Stimulated activated CD4-positive, alpha-beta T cell treated with anti-CD3 and anti-CD28 coated beads, Interleukin-15, amount 100 ng/mL, for 24 hours (primary cell): Measurements from ENCODE around the gene SNURF.
"Not testable (repeated sequence)": the region's sequence is repeated elsewhere in the genome, so short reads cannot be mapped to it uniquely, and the experiment has no call there.

Source experiments
- DNase-seq: peaks from one replicate; pipeline ENCODE4 v3.0.0-alpha.2; 2020

SNURF gene, protein sequence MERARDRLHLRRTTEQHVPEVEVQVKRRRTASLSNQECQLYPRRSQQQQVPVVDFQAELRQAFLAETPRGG

DNA sequence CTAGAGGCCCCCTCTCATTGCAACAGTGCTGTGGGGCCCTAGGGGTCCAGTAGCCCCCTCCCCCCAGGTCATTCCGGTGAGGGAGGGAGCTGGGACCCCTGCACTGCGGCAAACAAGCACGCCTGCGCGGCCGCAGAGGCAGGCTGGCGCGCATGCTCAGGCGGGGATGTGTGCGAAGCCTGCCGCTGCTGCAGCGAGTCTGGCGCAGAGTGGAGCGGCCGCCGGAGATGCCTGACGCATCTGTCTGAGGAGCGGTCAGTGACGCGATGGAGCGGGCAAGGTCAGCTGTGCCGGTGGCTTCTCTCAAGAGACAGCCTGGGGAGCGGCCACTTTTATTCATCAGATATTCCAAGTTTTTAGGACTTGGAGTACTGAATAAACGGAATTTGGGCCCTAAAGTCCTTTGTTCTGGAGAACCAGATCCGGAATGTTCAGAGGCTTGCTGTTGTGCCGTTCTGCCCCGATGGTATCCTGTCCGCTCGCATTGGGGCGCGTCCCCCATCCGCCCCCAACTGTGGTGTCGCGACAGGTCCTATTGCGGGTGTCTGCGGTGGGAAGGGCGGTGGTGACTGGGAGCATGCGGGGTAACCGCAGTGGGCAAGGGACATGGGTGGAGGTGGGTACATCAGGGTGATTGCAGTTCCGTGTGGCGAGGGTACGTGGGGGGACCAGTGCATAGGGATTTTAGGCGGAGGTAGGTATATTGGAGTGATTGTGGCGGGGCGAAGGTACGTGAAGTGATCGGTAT lies at the start of gene SNURF, which contains the start of gene SNRPN:
TSS of gene SNURF (plus strand) at position 205 of the 748 bp plus-strand sequence. CDS start at position 267, 62 bp downstream.
TSS of gene SNRPN (plus strand) at position 205 of the 748 bp plus-strand sequence. CDS start 19,467 bp downstream, outside the sequence.
- peak; percentile 79 for DNase-seq

DNA sequence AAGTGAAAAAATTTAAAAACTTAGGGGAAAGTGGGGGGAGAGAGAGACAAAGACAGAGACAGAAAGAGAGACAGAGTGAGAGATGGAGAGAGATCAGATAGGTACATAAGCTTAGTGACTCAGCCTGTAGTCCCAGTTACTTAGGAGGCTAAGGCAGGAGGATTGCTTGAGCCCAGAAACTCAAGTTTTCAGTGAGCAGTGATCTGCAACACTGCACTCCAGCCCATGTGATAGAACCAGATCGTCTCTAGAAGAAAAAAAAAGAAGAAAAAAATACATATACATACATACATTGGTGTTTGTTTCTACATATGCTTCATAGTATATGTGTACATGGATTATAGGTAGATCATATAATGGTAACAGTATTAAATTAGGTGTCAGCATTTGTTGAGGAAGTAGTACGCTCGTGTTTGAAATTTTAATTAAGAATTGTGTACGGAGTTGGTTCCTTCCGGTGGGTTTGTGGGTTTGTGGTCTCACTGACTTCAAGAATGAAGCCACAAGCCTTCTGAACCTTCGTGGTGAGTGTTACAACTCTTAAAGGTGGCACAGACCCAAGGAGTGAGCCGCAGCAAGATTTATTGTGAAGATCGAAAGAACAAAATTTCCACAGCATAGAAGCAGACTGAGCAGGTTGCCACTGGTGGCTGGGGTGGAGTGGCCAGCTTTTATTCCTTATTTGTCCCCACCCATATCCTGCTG lies 38.3 kb upstream of the SNURF start:
- no peak for DNase-seq

DNA sequence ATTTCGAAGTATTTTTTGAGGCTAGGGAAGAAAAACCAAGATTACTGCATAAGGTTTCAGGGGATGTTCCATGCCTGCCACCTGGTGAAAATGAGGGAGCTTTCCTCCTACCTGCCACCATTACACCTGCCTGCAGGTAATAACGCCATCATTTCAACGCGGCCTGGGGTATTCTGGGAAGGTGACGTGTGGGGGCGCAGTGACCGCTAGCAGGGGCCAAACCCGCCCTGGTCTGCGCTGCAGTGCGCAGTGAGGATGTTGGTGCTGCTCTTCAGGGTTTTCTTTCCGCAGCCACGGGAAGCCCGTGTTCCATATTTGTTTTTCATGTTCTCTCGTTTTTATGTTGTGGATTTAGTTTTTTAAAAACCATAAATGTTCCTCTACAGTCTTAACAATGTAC lies 37.4 kb upstream of the SNURF start:
- no peak for DNase-seq

DNA sequence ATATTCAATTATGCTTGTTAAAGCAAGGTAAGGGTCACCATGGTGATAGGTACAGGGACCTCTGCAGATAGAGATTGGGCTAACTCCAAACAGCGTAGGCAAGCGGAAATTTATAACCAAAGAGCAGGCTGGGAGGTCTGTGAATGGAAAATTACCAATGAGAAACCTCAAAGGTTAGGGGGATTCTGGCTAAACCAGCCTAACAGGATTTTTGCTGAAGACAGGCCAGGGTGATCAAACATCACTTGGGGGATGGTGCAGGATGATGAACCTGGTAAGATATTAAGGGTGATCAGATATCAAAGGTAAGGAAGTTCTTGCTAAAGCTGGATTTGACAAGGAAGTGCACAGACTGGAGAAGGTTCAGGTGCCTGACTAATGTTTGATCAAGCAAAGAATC lies 35.3 kb upstream of the SNURF start:
- DNase-seq: no peak

DNA sequence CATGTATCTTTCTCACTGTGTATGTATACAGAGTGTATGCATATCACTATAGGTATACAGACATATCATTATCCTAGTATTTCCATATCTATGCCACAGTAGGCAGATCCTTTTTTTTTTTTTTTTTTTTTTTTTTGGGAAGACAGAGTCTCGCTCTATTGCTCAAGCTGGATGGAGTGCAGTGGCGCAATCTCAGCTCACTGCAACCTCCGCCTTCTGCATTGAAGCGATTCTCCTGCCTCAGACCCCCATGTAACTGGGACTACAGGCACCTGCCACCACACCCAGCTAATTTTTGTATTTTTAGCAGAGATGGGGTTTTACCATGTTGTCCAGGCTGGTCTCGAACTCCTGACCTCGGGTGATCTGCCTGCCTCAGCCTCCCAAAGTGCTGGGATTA lies 32.0 kb upstream of the SNURF start:
- DNase-seq: not testable (repeated sequence)

DNA sequence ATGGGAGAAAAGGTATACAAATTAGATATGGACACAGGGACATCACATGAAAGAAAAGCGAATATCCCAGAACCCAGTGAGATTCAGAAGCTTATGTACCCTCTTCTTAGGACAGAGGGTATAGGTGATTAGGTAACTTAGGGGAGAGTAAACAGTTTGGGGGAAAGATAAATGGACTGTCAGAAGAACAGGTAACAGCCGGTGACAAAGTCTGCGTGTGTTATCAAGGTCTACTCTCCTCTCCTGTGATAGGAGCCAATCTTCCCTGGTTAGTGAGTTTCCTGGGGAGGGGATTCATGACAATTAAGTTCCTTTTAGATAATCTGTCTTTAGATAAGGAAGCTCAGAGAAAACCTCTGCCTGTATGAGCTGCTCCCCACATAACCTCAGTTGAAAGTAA lies 30.6 kb upstream of the SNURF start:
- DNase-seq: no peak

DNA sequence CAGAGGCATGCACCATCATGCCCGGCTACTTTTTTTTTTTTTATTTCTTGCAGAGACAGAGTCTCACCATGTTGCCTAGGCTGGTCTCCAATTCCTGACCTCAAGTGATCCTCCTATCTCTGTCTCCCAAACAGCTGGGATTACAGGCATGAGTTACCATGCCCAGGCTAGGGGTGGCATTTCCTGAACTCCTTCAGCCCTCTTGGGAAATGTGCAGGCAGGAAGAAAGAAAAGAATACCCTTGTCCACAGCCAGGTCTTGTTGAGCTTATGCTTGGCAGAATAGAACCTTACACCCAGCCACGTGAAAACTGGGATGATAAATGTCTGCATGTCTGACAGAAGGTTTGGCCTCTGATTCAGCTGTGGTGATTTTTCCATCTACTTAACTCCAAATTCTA lies 30.2 kb upstream of the SNURF start:
- no peak for DNase-seq

DNA sequence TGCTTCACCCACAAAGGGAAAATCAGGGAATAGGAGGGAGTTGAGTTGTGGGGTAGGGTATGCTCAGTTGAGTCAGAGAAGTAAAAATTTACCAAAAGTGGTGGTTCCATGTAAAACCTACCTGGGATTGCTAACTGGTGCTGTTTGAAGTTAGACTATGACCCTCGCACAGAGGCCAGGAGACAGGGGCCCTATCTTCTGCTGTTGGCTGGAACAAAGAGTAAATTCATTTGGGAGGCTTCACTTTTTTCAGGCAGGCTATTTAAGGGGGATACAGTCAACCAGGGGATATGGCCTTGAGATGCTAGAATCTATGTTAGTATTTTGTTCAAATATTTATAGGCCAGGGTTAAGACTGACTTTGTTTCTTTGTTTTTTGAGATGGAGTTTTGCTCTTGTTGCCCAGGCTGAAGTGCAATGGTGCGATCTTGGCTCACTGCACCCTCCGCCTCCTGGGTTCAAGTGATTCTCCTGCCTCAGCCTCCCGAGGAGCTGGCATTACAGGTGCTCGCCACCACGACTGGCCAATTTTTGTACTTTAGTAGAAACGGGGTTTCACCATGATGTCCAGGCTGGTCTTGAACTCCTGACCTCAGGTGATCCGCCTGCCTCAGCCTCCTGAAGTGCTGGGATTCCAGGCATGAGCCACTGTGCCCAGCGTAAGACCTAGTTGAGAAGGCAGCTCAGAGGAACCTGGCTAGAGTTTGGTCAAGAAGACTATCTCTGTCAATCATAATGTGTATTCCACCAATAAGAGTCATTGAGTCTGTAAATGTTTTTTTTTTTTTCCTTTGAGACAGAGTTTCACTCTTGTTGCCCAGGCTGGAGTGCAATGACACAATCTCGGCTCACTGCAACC lies 22.7 kb upstream of the SNURF start:
- DNase-seq: not testable (repeated sequence)

DNA sequence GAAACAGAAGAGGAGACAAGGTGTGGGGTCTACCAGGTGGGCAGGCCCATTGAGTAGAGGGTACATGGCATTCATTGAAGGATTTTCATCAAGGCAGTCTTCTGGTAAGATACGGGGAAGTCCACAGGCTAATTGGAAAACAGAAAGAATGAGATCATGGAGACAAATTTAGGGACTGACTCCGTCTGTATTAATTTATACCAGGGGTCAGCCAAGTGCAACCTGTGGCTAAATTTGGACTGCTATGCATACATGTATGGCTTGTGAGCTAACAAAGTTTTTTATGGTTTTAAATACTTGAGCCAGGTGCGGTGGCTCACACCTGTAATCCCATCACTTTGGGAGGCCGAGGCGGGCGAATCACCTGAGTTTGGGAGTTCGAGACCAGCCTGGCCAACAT lies 21.1 kb upstream of the SNURF start:
- no peak for DNase-seq

DNA sequence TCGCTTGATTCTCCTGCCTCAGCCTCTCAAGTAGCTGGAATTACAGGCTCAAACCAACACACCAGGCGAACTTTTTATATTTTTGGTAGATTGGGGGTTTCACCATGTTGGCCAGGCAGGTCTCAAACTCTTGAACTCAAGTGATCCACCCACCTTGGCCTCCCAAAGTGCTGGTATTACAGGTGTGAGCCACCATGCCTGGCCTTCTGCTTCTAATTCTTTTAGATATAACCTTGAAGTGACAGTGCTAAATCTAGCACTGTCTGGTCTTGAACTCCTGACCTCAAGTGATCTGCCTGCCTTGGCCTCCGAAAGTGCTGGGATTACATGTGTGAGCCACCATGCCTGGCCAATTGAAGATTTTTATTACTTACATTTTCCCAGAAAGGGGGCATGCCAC lies 16.6 kb upstream of the SNURF start:
- DNase-seq: not testable (repeated sequence)

DNA sequence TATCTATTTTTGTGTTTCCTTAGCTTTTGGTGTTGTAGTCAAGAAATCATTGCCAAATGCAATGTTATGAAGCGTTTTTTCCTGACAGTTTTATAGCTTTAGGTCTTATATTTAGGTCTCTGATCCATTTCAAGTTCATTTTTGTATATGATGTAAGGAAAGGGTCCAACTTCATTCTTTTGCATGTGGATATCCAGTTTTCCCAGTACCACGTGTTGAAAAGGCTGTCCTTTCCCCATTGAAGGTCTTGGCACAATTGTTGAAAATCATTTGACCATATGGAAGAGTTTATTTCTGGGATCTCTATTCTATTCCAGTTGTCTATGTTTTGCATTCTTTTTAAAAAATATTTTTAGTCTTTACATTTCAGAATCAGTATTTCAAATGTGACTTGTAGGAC lies 14.6 kb upstream of the SNURF start:
- DNase-seq: no peak

DNA sequence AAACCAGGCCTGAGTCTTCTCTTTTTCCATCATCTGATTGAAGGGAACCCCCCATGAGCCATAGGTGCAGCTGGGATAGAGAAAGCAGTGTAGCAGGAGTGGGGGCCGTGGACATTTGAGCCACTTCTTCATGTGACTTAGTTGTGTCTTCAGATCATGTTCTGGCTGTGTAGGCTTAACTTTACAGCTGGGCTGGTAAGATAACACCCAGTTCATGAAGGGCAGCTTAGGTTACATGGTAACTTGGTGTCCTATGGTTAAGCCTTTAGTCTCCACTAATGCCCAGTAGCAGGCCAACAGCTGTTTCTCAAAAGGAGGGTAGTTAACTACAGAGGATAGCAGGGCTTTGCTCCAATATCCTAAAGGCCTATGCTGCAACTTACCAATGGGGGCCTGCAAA lies 11.4 kb upstream of the SNURF start:
- DNase-seq: no peak

DNA sequence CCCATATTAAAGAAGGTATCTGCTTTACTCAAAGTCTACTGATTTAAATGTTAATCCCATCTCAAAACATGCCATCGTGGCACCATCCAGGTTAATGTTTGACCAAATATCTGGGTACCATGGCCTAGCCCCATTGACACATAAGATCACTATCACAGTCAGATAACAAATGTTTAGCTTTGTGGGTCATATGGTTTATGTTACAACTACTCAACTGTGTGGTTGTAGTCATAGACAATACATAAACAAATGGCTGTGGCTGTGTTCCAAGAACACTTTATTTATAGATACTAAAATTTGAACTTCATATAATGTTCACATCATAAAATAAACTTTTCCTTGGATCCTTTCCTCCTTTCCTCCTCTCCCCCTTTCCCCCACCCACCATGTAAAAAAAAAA lies 9.8 kb upstream of the SNURF start:
- DNase-seq: no peak

DNA sequence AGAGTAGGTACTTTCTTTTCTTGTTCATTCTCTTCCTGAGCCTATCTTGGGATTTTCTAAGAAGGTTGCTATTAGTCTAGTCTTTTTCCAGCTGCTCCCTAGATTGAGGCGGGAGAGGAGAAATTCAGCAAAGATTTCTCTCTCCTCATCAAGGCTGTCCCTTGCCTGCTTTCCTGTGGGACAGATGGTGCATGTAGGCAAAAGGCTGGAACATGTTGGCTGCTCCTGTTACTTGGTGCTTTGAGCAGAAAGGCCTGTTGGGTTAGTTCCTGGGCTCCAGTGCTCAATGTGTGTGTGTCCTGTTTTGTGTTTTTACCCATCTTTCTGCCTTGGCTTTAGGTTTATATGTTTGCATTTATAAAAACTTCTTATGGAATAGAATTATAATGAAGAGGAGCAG lies 9.1 kb upstream of the SNURF start:
- no peak for DNase-seq

DNA sequence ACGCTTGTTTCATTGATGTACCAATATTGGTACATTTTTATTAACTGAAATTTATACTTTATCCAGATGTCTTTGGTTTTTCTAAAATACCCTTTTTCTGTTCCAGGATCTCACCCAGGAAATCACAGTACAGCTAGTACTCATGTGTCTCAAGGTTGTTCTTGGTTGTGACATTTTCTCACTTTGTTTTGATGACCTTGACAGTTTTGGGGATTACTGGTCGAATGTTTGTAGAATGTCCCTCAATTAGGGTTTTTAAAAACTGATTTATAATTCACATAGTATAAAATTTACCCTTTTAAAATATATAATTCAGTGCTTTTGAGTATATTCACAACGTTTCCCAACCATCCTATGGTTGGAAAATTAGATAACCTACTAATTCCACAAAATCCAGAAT lies 6.3 kb upstream of the SNURF start:
- no peak for DNase-seq

DNA sequence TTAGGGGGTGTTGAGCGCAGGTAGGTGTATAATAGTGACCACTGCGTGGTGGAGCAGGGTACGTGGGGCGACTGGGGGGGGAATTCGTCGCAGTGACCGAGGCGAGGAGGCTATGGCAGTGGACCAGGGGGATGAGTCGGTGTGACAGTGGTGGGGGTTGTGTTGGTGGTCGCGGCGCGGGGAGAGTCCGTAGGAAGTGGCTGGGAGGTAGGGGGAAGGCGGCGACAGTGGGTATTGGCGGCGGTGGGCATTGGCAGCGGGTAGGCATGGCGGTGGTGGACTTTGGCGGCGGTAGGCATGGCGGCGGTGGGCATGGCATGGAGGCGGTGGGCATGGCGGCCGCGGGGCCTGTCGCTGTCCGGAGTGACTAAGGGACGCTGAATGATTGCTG lies 739 bp downstream of the SNURF start:
- DNase-seq: peak; percentile 6

DNA sequence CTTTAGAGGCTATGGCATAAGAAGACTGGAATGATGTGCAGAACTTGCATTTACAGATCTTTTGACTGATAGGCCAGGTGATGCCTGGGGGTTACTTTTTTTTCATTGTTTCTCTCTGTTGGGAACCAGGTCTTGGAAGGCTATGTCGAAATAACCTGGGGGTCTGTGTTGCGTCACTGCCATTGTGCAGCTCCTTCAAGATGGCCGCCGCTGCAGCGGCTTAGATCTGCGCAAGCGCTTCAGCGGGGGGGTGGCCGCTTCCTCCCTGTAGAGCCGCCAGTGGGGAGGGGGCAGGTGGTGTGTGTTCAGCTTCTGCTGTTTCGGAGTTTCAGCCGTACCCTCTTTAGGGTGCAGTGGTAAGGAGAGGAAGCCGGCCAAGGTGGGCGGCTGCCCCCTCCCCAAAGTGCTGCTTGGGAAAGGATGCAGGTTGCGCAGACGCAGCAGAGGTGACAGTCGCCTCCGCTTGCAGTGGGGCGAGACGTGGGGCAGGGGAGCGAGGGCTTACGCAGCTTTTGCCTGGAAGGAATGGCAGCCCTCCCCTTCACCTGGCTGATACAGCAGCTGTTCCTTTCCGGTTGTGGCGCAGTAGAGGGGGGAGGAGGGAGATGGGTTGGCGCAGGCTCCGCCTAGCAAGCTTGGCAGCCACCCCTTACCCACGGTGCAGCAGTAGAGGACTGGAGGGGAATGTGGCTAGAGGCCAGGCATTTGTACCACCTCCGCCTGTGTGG lies 1.5 kb downstream of the SNURF start:
- DNase-seq: peak; percentile 81

DNA sequence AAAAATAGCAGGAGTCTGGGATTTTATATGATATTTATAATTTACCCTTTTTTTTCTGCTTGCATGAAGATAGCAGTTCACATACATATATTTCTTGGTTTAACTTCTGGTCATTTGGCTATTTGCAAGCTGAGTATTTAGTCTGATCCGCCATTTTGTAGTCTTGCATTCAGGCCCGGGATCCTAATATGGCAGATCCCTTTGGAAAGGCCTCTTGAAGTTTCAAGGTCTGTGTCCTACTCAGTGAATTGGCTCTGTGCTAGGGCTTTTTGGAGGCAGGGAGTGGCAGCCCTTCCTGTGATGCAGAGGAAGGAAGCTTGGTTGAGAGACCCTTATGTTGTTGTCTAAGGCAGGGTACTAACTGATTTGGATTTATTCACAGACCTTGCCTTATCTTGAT lies 2.9 kb downstream of the SNURF start:
- DNase-seq: no peak

DNA sequence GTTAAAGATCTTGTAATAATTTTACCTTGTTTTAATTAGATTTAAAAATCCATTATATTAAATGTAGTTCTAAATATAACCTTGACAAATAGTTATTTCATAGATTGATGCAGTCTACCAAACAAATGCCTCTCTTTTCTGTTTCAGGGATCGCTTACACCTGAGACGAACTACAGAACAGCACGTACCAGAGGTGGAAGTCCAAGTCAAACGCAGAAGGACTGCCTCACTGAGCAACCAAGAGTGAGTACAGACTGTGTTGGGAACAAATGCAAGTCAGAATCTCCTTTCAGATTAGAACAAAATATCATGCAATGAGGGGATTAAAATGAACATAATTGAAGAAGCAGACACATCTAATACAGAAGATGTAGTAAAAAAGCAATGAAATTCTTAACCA lies 7.2 kb downstream of the SNURF start:
- no peak for DNase-seq

DNA sequence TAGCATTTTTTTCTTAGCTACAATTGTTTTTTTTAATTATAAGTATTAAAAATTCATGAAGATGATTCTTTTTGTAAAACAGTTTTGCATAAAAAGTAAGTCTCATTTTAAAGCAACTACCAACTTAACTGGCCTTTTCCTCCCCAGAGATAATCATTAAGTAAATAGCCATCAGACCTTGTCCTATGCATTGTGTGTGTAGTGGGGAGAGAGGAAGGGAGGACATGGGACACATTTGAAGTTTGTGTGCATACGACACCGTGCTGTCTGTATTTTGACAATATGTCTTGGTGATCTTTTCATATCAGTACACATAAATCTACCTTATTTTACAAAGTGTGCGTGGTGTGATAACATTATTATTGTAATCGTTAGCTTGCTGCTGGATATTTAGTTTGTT lies 8.1 kb downstream of the SNURF start:
- no peak for DNase-seq

DNA sequence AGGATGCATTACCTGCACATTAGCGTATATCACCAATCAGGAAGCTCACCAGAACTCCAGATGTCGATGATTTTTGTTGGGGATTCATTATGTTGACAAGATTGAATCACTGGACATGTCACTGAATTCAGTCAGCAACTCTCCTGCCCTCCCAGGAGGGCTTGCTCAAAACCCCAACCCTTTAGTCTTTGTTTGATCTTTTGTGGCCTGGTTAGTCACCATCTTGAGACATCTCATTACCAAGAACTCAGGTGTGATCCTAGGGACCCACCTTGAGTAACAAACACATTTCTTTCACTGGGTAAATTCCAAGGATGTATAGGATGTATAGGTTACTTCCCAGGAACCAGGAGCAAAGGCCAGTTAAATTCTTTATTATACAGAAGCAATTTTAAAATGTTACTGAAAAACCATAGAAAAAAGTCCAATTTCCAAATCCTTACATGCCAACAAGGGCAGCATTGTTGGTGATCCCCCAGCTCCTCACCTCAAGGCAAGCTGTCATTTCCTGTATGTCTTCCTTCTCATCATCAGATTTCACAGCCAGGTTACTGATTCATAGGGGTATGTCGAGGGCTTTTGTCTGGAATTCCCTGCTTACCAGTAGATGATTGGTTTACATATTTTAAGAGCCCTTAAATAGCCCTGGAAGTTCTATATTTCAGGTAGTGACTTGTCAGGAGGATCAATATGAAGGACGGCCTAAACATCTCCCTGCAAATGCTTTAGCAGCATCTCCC lies 11.7 kb downstream of the SNURF start:
- DNase-seq: no peak

DNA sequence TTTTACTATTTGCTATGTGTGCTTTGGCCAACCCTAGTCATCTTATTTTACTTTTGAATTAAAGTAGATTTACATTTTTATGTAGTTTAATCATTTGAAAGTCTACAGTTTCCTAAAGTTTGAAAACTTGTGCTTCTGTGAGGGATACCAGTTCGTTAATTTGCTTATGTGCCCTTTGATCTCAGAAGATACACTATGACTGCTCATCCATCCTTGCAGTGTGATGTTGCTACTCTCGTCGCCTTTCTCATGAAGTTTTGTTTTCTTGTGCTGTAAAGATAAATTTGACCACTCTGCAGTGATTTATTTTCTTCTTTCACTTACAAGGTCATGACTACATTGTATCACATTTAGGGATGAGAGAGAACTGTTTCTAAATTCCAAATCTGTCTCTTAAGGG lies 16.3 kb downstream of the SNURF start:
- no peak for DNase-seq
